Activated CD4-positive, alpha-beta T cell treated with anti-CD3 and anti-CD28 coated beads for 36 hours (primary cell): Measurements from ENCODE around the gene CECR2. TPM values are rescaled to one million over a fixed set of nuclear protein-coding genes. Genes with fewer than 3 reads are reported as not detected.

ENCODE experiments used
- ATAC-seq: fragments of 200-7000 bp; cut with Tn5 transposase; one replicate; pipeline ENCODE4 v1.10.0; 2021; ENCODE audit warnings: mild to moderate bottlenecking, moderate library complexity
- CTCF ChIA-PET: fragments of 350-600 bp; sonication (Branson Sonifier 250); formaldehyde crosslinking; loops from one replicate; lab custom pipeline; 2021; ENCODE audit warnings: antibody characterized with exemption; lab: Charles Lee
- POLR2A ChIA-PET: fragments of 350-600 bp; sonication (Branson Sonifier 250); formaldehyde crosslinking; loops from one replicate; lab custom pipeline; 2021; ENCODE audit warnings: antibody characterized with exemption, inconsistent platforms; lab: Charles Lee
- DNase-seq: peaks from one replicate; pipeline ENCODE4 v3.0.0-alpha.2; 2020
- H3K27ac Mint-ChIP-seq: one replicate; pipeline ENCODE4 v1.8.0; 2021; ENCODE audit warnings: mixed read lengths
- H3K27me3 Mint-ChIP-seq: one replicate; pipeline ENCODE4 v1.8.0; 2021; ENCODE audit warnings: mixed read lengths
- H3K36me3 Mint-ChIP-seq: one replicate; pipeline ENCODE4 v1.8.0; 2021; ENCODE audit warnings: low read depth, mixed read lengths
- H3K4me1 Mint-ChIP-seq: one replicate; pipeline ENCODE4 v1.8.0; 2021; ENCODE audit warnings: mixed read lengths
- H3K4me3 Mint-ChIP-seq: one replicate; pipeline ENCODE4 v1.8.0; 2021; ENCODE audit warnings: mild to moderate bottlenecking, moderate library complexity, mixed read lengths
- H3K9me3 Mint-ChIP-seq: one replicate; pipeline ENCODE4 v1.8.0; 2021; ENCODE audit warnings: low read depth, mixed read lengths
- intact Hi-C, 2 experiments: fragments of 100-400 bp; cut with DNase I in 1 of 2; cut with micrococcal nuclease in 1 of 2; formaldehyde crosslinking; loops; one replicate each; pipeline versions ENCODE4 v1.14.2 to v1.15.1; 2022 to 2024; cut with DNase I, micrococcal nuclease
- total RNA-seq, 2 experiments: library from RNA; stranded (reverse); gene quantifications; one replicate each; pipeline ENCODE4 v1.2.3, GENCODE V29; 2021

The CECR2 gene
- total RNA-seq, 2 experiments from 2014 or later: 0.18 TPM; not detected in 1

DNA sequence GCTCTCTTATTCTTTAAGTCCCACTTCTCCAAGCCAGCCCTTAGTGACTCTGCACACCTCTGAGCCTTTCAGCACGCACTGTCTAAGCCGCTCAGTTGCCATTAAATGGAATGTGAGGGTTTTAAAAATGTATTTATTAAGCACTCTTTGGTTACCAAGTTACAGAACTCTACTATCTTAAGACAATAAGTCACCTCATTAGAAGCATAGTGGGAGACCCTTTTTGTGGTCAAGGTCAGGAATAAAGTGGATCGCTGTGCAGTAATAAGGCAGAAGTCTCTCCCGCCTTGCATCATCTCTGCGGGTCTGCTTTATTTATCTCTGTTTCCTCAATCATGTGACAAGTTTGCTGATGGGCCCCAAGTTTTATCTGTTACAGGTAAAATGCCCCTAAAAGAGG is 205.9 kb downstream of the CECR2 start:
- intact Hi-C loops: no loop called here
- Mint-ChIP-seq H3K36me3 (no peaks in the 10 kb centered on the region), H3K4me3 (no peak overlapping the region), H3K27me3 (peaks cover 6% of the 10 kb centered on the region), H3K27ac (no peak overlapping the region), H3K9me3 (no peaks in the 10 kb centered on the region), H3K4me1 (no peaks in the 10 kb centered on the region)
- ATAC-seq (no peak), DNase-seq (no peak)
- ChIA-PET CTCF (no interaction called here), POLR2A (no interaction called here)

DNA sequence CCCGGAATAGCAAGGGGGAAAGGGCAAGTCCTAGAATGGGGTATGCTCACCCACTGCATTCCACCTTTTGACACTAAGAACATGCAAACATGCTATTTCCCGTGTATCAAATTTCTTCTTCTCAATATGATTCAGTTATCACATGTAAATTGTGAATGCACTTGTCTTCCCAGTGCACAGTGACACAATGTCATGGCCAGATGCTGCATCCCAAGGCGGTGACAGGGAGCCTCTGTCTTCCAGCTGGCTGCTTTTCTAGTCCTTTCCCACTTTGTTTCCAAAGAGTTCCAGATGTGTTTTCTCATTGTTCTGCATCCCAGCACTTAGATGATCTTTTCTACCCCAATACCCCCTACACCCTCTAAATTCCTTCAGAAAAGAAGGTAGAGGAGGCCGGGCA is 206.4 kb downstream of the CECR2 start:
- ATAC-seq: no peak
- ChIA-PET CTCF (no interaction called here), POLR2A (no interaction called here)
- Mint-ChIP-seq H3K9me3 (no peaks in the 10 kb centered on the region), H3K27me3 (peaks cover 4% of the 10 kb centered on the region), H3K27ac (no peak overlapping the region), H3K36me3 (no peaks in the 10 kb centered on the region), H3K4me3 (no peak overlapping the region), H3K4me1 (no peaks in the 10 kb centered on the region)
- intact Hi-C loops: no loop called here
- no peak for DNase-seq

DNA sequence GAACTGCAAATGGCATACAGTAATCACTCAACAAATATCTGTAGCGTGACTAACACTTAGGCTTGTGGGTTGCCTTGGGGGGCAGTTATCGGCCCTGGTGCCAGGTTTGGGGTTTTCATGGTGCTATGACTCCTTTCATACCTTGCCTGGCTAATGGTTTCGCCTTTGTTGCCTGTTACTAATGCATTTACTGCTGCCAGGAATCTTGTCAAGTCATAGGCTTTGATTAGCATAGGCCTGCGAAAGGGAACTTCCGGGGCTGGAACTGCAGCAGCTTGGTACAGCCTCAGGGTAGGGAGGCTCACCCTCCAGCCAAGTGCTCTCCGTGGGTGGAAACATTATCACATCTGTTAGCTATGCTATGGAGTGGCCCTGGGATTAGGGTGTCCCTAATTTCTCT is 207.2 kb downstream of the CECR2 start:
- POLR2A ChIA-PET: no interaction called here
- H3K36me3 Mint-ChIP-seq: no peaks in the 10 kb centered on the region
- H3K4me1 Mint-ChIP-seq: no peaks in the 10 kb centered on the region
- H3K27ac Mint-ChIP-seq: no peak overlapping the region
- no peaks in the 10 kb centered on the region for H3K9me3 Mint-ChIP-seq
- H3K27me3 Mint-ChIP-seq: no peaks in the 10 kb centered on the region
- H3K4me3 Mint-ChIP-seq: no peak overlapping the region
- ATAC-seq (peak; percentile 49), DNase-seq (peak; percentile 24)
- CTCF ChIA-PET: no interaction called here
- intact Hi-C loops: no loop called here

DNA sequence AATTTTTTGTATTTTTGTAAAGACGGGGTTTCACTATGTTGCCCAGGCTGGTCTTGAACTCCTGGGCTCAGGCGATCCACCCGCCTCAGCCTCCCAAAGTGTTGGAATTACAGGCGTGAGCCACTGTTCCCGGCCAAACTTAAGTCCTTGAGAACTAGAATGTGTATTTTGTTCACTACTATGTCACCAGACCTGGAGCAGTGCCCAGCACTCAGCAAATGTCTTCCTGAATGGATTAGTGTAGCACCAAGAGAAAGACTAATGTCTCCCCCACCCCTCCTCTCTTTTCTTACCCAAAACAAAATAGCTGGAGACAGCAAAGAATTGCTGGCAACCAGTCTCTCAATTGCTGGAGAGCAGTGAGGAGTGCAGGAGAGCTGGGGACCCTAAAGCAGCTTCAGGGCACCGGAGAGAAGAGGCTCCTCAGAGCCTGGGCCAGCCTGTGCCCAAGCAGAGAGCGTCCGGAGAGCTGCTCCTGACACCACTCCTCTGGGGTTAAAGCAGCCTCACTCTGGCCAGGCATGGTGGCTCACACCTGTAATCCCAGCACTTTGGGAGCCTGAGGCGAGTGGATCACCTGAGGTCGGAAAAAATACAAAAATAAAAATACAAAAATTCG is 209.0 kb downstream of the CECR2 start:
- Mint-ChIP-seq H3K27ac (no peak overlapping the region), H3K4me3 (no peak overlapping the region), H3K36me3 (no peaks in the 10 kb centered on the region), H3K9me3 (no peaks in the 10 kb centered on the region), H3K4me1 (no peaks in the 10 kb centered on the region), H3K27me3 (no peaks in the 10 kb centered on the region)
- ChIA-PET POLR2A (no interaction called here), CTCF (interaction anchor here (0.7 kb wide), 1 partner anchor 11 kb away, joined by 3 read pairs; no protein-coding TSS in a partner anchor)
- intact Hi-C loops: no loop called here
- ATAC-seq (no peak), DNase-seq (no peak)

DNA sequence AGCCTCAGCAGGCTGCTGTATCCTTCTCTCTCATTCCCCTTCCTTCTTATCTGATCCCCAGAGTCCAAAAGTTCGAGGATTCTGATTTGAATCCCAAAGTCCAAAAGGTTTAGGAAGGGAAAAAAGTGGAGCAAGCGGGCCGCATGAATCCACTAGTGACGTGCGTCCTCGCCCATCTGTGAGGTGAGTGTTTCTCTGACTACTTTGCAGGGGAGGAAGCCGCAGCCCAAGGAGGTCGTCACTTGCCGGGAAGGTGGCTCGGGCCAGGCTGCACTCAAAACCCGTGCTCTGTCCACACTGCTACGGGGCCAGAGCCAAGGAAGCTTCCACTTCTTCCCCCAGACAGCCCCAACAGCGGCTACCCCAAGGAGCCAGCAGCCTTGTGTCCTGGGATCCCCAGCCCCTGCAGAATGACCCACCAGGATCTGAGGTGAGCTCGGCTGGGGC is 210.3 kb downstream of the CECR2 start:
- H3K9me3 Mint-ChIP-seq: no peaks in the 10 kb centered on the region
- DNase-seq (no peak), ATAC-seq (no peak)
- ChIA-PET POLR2A (no interaction called here), CTCF (no interaction called here)
- no peak overlapping the region for H3K27ac Mint-ChIP-seq
- no peaks in the 10 kb centered on the region for H3K36me3 Mint-ChIP-seq
- H3K4me1 Mint-ChIP-seq: no peaks in the 10 kb centered on the region
- no peak overlapping the region for H3K4me3 Mint-ChIP-seq
- intact Hi-C loops: no loop called here
- H3K27me3 Mint-ChIP-seq: no peaks in the 10 kb centered on the region

DNA sequence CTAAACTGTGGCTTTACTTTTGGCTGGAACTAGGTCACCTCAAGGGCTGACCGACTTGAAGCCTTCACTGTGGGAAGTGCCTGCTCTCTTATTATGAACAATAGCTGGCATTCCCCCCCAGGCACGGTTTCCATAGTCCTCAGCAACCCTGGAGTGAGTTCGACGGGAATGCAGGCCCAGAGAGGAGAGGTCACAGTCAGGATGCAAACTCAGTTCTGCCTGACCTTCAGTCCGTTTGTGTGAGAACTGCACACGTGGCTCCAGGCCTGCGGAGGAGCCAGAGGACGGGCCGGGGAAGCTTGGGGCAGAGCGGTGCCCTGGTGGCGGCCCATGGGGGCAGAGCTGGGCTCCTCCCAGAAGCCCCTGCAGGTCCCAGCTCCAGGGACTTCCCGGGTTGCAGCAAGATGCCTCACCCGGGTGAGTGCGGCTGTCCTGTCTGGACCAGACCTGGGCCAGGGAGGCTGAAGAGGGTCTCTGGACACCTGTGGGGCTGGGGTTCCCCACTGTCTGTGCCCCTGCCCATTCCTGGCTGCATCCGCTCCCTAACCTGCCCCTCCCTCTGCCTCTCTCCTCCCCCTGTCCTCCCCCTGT is 211.3 kb downstream of the CECR2 start:
- DNase-seq: no peak
- Mint-ChIP-seq H3K4me3 (no peak overlapping the region), H3K9me3 (no peaks in the 10 kb centered on the region), H3K36me3 (no peaks in the 10 kb centered on the region), H3K27me3 (no peaks in the 10 kb centered on the region), H3K27ac (no peak overlapping the region), H3K4me1 (no peaks in the 10 kb centered on the region)
- ATAC-seq: no peak
- POLR2A ChIA-PET: no interaction called here
- intact Hi-C loops: no loop called here
- CTCF ChIA-PET: interaction anchor here (0.6 kb wide), 1 partner anchor 306 kb away, joined by 3 read pairs; no protein-coding TSS in a partner anchor

DNA sequence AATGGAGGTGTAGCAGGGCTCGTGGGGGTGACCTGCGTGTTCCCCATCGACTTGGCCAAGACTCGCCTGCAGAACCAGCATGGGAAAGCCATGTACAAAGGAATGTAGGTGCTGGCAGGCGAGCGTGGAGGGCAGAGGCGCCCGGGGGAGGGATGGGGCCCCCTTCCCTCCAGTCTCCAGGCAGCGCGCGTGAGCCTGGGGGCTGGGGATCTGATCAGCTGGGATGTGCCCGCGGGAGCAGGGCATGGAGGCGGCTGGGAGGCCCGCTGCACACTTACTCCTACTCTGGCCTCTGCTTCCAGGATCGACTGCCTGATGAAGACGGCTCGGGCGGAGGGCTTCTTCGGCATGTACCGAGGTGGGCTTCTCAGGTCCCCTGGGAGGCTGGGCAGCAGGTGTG is 211.8 kb downstream of the CECR2 start:
- H3K9me3 Mint-ChIP-seq: no peaks in the 10 kb centered on the region
- H3K27me3 Mint-ChIP-seq: no peaks in the 10 kb centered on the region
- ATAC-seq: no peak
- no peaks in the 10 kb centered on the region for H3K4me1 Mint-ChIP-seq
- no peaks in the 10 kb centered on the region for H3K36me3 Mint-ChIP-seq
- intact Hi-C loops: no loop called here
- ChIA-PET CTCF (no interaction called here), POLR2A (no interaction called here)
- no peak overlapping the region for H3K27ac Mint-ChIP-seq
- no peak for DNase-seq
- no peak overlapping the region for H3K4me3 Mint-ChIP-seq

DNA sequence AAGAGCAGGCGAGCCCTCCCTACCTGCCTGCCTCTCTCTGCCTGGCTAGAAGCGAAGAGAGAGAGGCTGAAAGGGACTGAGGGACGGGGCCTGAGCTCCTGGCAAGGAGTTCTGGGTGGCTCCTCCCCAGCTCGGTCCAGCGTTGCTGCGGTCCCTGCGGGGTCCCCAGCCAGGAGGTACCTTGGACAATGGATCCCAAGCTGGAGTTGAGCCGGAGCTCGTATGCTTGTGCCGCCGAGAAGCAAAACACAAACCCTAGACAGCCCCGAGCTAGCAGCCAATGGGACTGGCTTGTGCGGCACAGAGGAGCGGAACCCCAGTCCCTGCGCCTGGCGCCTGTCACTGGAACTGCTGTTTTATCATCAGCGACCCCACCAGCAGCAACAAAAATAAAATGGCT is 212.4 kb downstream of the CECR2 start:
- CTCF ChIA-PET: no interaction called here
- Mint-ChIP-seq H3K9me3 (no peaks in the 10 kb centered on the region), H3K4me3 (no peak overlapping the region), H3K27ac (no peak overlapping the region), H3K36me3 (no peaks in the 10 kb centered on the region), H3K27me3 (no peaks in the 10 kb centered on the region), H3K4me1 (no peaks in the 10 kb centered on the region)
- no peak for DNase-seq
- no peak for ATAC-seq
- POLR2A ChIA-PET: no interaction called here
- intact Hi-C loops: no loop called here

DNA sequence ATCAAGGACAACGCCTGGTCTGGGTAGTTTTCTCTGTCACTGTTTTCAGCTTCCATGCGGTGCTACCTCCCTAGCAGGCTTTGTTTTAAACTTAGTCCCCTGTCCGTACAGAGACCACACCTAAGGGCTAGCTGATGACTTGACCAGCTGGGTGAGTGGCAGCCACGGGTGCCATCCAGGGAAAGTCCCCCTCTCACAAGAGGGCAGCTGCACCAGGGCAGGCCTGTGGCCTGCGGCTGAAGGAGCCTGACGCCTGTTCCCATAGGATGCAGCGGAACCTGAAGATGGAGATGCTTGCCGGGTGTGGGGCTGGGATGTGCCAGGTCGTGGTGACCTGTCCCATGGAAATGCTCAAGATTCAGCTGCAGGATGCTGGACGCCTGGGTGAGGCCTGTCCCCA is 213.9 kb downstream of the CECR2 start:
- intact Hi-C loops: no loop called here
- H3K27ac Mint-ChIP-seq: no peak overlapping the region
- ChIA-PET POLR2A (interaction anchor here (0.6 kb wide), 1 partner anchor 325 kb away, joined by 3 read pairs; no protein-coding TSS in a partner anchor), CTCF (no interaction called here)
- DNase-seq (no peak), ATAC-seq (no peak)
- no peaks in the 10 kb centered on the region for H3K27me3 Mint-ChIP-seq
- H3K4me1 Mint-ChIP-seq: no peaks in the 10 kb centered on the region
- no peaks in the 10 kb centered on the region for H3K36me3 Mint-ChIP-seq
- no peak overlapping the region for H3K4me3 Mint-ChIP-seq
- no peaks in the 10 kb centered on the region for H3K9me3 Mint-ChIP-seq

DNA sequence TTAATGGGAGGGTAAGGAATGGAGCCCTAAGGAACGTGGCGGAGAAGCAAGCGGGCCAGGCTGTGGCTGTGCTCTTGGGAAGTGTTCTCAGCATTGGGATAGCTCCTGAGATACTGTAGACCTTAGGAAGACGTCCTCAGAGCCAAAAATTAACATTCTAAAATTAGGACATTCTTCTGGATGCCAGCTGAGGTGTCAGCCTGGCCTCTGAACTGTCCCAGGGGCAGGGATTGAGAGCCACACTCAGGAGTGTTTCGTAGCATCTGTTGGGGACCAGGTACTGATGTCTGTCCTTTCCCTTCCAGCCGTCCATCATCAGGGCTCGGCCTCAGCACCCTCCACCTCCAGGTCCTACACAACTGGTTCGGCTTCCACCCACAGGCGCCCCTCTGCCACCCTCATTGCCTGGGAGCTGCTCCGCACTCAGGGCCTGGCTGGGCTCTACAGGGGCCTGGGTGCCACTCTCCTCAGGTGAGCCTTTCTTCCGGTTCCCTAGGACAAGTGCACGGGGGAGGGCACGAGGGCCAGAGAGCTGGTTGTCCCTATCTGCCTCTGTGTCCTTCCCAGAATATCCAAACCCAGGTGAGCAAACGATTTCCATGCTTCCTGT is 217.7 kb downstream of the CECR2 start:
- POLR2A ChIA-PET: no interaction called here
- no peak overlapping the region for H3K4me3 Mint-ChIP-seq
- intact Hi-C loops: no loop called here
- DNase-seq (no peak), ATAC-seq (no peak)
- peaks cover 7% of the 10 kb centered on the region for H3K36me3 Mint-ChIP-seq
- H3K27me3 Mint-ChIP-seq: no peaks in the 10 kb centered on the region
- no peaks in the 10 kb centered on the region for H3K4me1 Mint-ChIP-seq
- no peaks in the 10 kb centered on the region for H3K9me3 Mint-ChIP-seq
- CTCF ChIA-PET: no interaction called here
- no peak overlapping the region for H3K27ac Mint-ChIP-seq

DNA sequence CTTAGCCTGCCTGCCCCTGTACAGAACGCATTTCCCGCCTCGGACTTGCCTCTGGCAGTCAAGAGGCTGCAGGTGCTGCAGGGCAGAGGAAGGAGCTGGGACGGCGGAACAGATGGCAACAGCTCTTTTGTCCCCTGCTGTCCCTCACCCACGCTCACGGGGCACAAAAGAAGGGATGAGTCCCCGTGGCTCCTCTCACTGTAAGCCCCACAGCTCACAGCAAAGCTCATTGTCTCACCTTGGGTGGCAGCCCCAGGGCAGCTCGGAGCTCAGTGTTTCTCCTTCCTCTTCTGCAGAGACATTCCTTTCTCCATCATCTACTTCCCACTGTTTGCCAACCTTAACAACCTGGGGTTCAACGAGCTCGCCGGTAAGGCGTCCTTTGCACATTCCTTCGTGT is 218.4 kb downstream of the CECR2 start:
- Mint-ChIP-seq H3K27me3 (no peaks in the 10 kb centered on the region), H3K36me3 (peaks cover 13% of the 10 kb centered on the region), H3K27ac (no peak overlapping the region), H3K4me3 (no peak overlapping the region), H3K9me3 (no peaks in the 10 kb centered on the region), H3K4me1 (no peaks in the 10 kb centered on the region)
- intact Hi-C loops: no loop called here
- ChIA-PET CTCF (no interaction called here), POLR2A (no interaction called here)
- DNase-seq: no peak
- no peak for ATAC-seq

DNA sequence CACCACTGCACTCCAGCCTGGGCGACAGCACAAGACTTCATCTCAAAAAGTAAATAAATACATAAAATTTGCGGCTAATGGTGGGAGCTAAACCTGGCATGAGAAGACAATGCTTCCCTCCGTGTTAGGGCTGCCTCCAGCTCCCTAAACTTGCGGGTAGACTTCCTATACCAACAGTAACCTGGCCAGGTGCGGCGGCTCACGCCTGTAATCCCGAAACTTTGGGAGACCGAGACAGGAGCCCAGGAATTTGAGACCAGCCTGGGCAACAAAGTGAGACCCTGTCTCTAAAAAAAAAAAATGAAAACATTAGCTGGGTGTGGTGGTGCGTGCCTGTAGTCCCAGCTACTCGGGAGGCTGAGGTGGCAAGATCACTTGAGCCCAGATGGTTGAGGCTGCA is 219.3 kb downstream of the CECR2 start:
- no peak for ATAC-seq
- H3K27ac Mint-ChIP-seq: no peak overlapping the region
- ChIA-PET CTCF (interaction anchor here (0.7 kb wide), 1 partner anchor 190 kb away, joined by 3 read pairs; no protein-coding TSS in a partner anchor), POLR2A (interaction anchor here (0.6 to 0.7 kb wide), 2 partner anchors 13 to 19 kb away, joined by 4 read pairs; no protein-coding TSS in a partner anchor)
- intact Hi-C loops: no loop called here
- no peak for DNase-seq
- no peaks in the 10 kb centered on the region for H3K27me3 Mint-ChIP-seq
- H3K9me3 Mint-ChIP-seq: no peaks in the 10 kb centered on the region
- no peaks in the 10 kb centered on the region for H3K4me1 Mint-ChIP-seq
- no peak overlapping the region for H3K4me3 Mint-ChIP-seq
- H3K36me3 Mint-ChIP-seq: peaks cover 19% of the 10 kb centered on the region
